GM19193 (cell line): ENCODE data around the gene DSCAM.

Experiments used
- POLR2A ChIP-seq: IDR thresholded peaks from 4 replicates; pipeline ENCODE4 v1.6.1; 2011; ENCODE audit not compliant: insufficient read depth, insufficient read length; ENCODE audit errors: extremely low read depth

Gene DSCAM

GRCh38 chr21:40504825-40505224 is 342.1 kb downstream of the DSCAM start:
- TF ChIP-seq POLR2A: no peak

GRCh38 chr21:40496116-40496515 is 350.8 kb downstream of the DSCAM start:
- no peak for TF ChIP-seq POLR2A

GRCh38 chr21:40490408-40490807 is 356.6 kb downstream of the DSCAM start:
- TF ChIP-seq POLR2A: no peak

GRCh38 chr21:40489001-40489400 is 358.0 kb downstream of the DSCAM start:
- no peak for TF ChIP-seq POLR2A

- no peak for TF ChIP-seq POLR2A
Measured at GRCh38 chr21:40481764-40482163, 365.2 kb downstream of the DSCAM start.

- TF ChIP-seq POLR2A: no peak
Measured at GRCh38 chr21:40474513-40474912, 372.4 kb downstream of the DSCAM start.

GRCh38 chr21:40472013-40472412 is 374.9 kb downstream of the DSCAM start:
- TF ChIP-seq POLR2A: no peak

GRCh38 chr21:40471103-40471502 is 375.9 kb downstream of the DSCAM start:
- no peak for TF ChIP-seq POLR2A

- no peak for TF ChIP-seq POLR2A
Measured at GRCh38 chr21:40466893-40467483, 380.0 kb downstream of the DSCAM start.

GRCh38 chr21:40465382-40465781 is 381.6 kb downstream of the DSCAM start:
- no peak for TF ChIP-seq POLR2A

- TF ChIP-seq POLR2A: no peak
Measured at GRCh38 chr21:40463176-40463575, 383.8 kb downstream of the DSCAM start.

- no peak for TF ChIP-seq POLR2A
Measured at GRCh38 chr21:40461008-40461407, 385.9 kb downstream of the DSCAM start.

GRCh38 chr21:40457741-40458140 is 389.2 kb downstream of the DSCAM start:
- no peak for TF ChIP-seq POLR2A

- no peak for TF ChIP-seq POLR2A
Measured at GRCh38 chr21:40454057-40454456, 392.9 kb downstream of the DSCAM start.

- TF ChIP-seq POLR2A: no peak
Measured at GRCh38 chr21:40453183-40453582, 393.8 kb downstream of the DSCAM start.

- no peak for TF ChIP-seq POLR2A
Measured at GRCh38 chr21:40452548-40452947, 394.4 kb downstream of the DSCAM start.

GRCh38 chr21:40447016-40447415 is 399.9 kb downstream of the DSCAM start:
- no peak for TF ChIP-seq POLR2A
